ENCODE data around the gene FBXL17.
A peak's percentile ranks its signal among the peaks of the same experiment; 100 is the strongest.

The FBXL17 gene

GRCh38 chr5:107871023-107871422, 510.9 kb downstream of the FBXL17 start:
- TF ChIP-seq CTCF (IDR thresholded peaks at IDR 0.05; ENCODE audit: low read depth, low read length): no peak
- no peak for DNase-seq (ENCODE audit: low read depth in 2 of 2)
- H3K4me3 ChIP-seq (replicated peaks in 1 of 2; ENCODE audit: low read depth in 2 of 2, low read length in 2 of 2): no peak overlapping the region

- no peak for TF ChIP-seq CTCF (IDR thresholded peaks at IDR 0.05; ENCODE audit: low read depth, low read length)
- no peak overlapping the region for H3K4me3 ChIP-seq (replicated peaks in 1 of 2; ENCODE audit: low read depth in 2 of 2, low read length in 2 of 2)
- peak; percentile 52 to 84 for DNase-seq (ENCODE audit: low read depth in 2 of 2)
Observed at GRCh38 chr5:107869438-107870115, 512.3 kb downstream of the FBXL17 start.

GRCh38 chr5:107868650-107869409, 513.1 kb downstream of the FBXL17 start:
- DNase-seq (ENCODE audit: low read depth in 2 of 2): no peak
- H3K4me3 ChIP-seq (replicated peaks in 1 of 2; ENCODE audit: low read depth in 2 of 2, low read length in 2 of 2): no peak overlapping the region
- TF ChIP-seq CTCF (IDR thresholded peaks at IDR 0.05; ENCODE audit: low read depth, low read length): no peak

GRCh38 chr5:107867266-107867665, 514.6 kb downstream of the FBXL17 start:
- TF ChIP-seq CTCF (IDR thresholded peaks at IDR 0.05; ENCODE audit: low read depth, low read length): no peak
- no peak overlapping the region for H3K4me3 ChIP-seq (replicated peaks in 1 of 2; ENCODE audit: low read depth in 2 of 2, low read length in 2 of 2)
- no peak for DNase-seq (ENCODE audit: low read depth in 2 of 2)

GRCh38 chr5:107864793-107865192, 517.1 kb downstream of the FBXL17 start:
- H3K4me3 ChIP-seq (replicated peaks in 1 of 2; ENCODE audit: low read depth in 2 of 2, low read length in 2 of 2): no peak overlapping the region
- no peak for TF ChIP-seq CTCF (IDR thresholded peaks at IDR 0.05; ENCODE audit: low read depth, low read length)
- DNase-seq (ENCODE audit: low read depth in 2 of 2): peak in 1 of 2 donors; percentile 48

GRCh38 chr5:107863125-107863524, 518.8 kb downstream of the FBXL17 start:
- no peak for TF ChIP-seq CTCF (IDR thresholded peaks at IDR 0.05; ENCODE audit: low read depth, low read length)

More at GRCh38 chr5:107863125-107863524, 518.8 kb downstream of the FBXL17 start:
- H3K4me3 ChIP-seq (replicated peaks in 1 of 2; ENCODE audit: low read depth in 2 of 2, low read length in 2 of 2): no peak overlapping the region
- no peak for DNase-seq (ENCODE audit: low read depth in 2 of 2)

Measured in cardiac fibroblast (primary cell).